ENCODE results near the gene RAD52. TPM values are rescaled to one million over a fixed set of nuclear protein-coding genes. Genes with fewer than 3 reads are reported as not detected.

Gene RAD52
- total RNA-seq, 1 experiment from 2014 or later, result 17.4 TPM

DNA sequence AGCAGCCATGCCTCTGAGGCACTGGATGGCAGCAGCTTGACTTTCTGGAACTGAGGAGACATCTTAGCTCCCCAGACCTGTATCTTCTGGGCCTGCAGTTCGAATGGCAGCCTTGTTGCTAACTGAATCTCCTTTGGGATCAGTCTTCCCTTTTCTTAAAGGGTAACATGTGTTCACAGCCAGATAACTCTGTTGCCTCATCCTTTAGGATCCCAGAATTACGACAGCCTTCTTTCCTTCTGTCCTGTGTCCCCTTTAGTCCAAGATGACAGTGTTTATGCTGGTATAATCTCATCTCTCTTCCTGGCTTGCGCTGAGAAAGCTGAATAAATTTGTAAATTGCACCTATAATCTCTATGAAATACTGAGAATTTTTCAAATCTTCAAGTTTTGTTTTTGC is 32.5 kb upstream of the RAD52 start:
- no peak for ATAC-seq
- Histone ChIP-seq H3K9ac (ENCODE audit: low read length) (no peak overlapping the region), H3K9me2 (replicated peaks; ENCODE audit: low read length) (no peaks in the 10 kb centered on the region), H3K4me3 (ENCODE audit: low read length) (no peak overlapping the region), H4K20me1 (ENCODE audit: low read length) (peaks cover 3% of the 10 kb centered on the region; the same call in 1 of the 2 replicates), H3K4me1 (ENCODE audit: insufficient read depth, low read length) (peaks cover 8% of the 10 kb centered on the region), H3K36me3 (ENCODE audit: low read depth, low read length) (no peaks in the 10 kb centered on the region), H3F3A (ENCODE audit: low read length, unreplicated experiment) (no peaks in the 10 kb centered on the region), H3K27ac (ENCODE audit: low read length) (no peak overlapping the region), H2AFZ (ENCODE audit: low read length) (no peak overlapping the region), H3K27me3 (ENCODE audit: low read length) (no peaks in the 10 kb centered on the region), H3K4me2 (ENCODE audit: low read length) (no peak overlapping the region), H3K9me3 (ENCODE audit: low read length) (no peaks in the 10 kb centered on the region), H3K79me2 (ENCODE audit: low read length) (no peaks in the 10 kb centered on the region)
- BruUV-seq (replicated peaks), result no TSS peak
- ChIA-PET POLR2A (ENCODE audit: unreplicated experiment) (interaction anchor here (0.7 kb wide), 1 partner anchor 275 kb away, joined by 4 read pairs; no protein-coding TSS in a partner anchor), CTCF (no interaction called here)
- intact Hi-C loops (cut with micrococcal nuclease), result no loop called here
- TF ChIP-seq EZH2phosphoT487 (IDR thresholded peaks at IDR 0.05; ENCODE audit: borderline replicate concordance, low read length) (no peak), EZH2 (IDR thresholded peaks at IDR 0.05; ENCODE audit: low read length, unreplicated experiment) (no peak)
- TF ChIP-seq, protein P1, sequence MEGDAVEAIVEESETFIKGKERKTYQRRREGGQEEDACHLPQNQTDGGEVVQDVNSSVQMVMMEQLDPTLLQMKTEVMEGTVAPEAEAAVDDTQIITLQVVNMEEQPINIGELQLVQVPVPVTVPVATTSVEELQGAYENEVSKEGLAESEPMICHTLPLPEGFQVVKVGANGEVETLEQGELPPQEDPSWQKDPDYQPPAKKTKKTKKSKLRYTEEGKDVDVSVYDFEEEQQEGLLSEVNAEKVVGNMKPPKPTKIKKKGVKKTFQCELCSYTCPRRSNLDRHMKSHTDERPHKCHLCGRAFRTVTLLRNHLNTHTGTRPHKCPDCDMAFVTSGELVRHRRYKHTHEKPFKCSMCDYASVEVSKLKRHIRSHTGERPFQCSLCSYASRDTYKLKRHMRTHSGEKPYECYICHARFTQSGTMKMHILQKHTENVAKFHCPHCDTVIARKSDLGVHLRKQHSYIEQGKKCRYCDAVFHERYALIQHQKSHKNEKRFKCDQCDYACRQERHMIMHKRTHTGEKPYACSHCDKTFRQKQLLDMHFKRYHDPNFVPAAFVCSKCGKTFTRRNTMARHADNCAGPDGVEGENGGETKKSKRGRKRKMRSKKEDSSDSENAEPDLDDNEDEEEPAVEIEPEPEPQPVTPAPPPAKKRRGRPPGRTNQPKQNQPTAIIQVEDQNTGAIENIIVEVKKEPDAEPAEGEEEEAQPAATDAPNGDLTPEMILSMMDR (conservative IDR thresholded peaks at IDR 0.05; ENCODE audit: low read depth, low read length), result no peak
- no peak for DNase-seq

DNA sequence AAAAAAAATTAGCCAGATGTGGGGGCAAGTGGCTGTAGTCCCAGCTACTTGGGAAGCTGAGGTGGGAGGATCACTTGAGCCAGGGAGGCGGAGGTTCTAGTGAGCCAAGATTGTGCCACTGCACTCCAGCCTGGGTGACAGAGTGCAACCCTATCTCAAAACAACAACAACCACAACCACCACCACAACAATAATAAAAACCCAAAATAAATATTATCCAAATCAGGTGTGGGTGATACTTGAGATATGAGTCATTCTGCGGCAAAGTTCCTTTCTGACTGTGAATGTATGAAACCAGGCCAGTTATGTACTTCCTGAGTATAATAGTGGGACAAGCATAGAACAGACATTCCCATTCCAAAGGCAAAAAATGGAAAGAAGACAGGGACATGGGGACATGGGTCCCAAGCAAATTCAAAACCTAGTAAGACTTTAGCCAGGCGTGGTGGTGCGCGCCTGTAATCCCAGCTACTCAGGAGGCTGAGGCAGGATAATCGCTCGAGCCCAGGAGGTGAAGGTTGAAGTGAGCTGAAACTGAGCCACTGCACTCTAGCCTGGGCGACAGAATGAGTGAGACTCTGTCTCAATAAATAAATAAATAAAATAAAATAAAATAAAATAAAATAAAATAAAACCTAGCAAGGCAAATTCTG is 31.8 kb upstream of the RAD52 start:
- Histone ChIP-seq H3K27ac (ENCODE audit: low read length) (no peak overlapping the region), H3K4me1 (ENCODE audit: insufficient read depth, low read length) (peaks cover 8% of the 10 kb centered on the region), H3K36me3 (ENCODE audit: low read depth, low read length) (no peaks in the 10 kb centered on the region), H3K79me2 (ENCODE audit: low read length) (no peaks in the 10 kb centered on the region), H3K27me3 (ENCODE audit: low read length) (no peaks in the 10 kb centered on the region), H3K9ac (ENCODE audit: low read length) (no peak overlapping the region), H3F3A (ENCODE audit: low read length, unreplicated experiment) (no peaks in the 10 kb centered on the region), H4K20me1 (ENCODE audit: low read length) (peaks cover 3% of the 10 kb centered on the region; the same call in 1 of the 2 replicates), H3K4me3 (ENCODE audit: low read length) (no peak overlapping the region), H3K9me3 (ENCODE audit: low read length) (no peaks in the 10 kb centered on the region), H2AFZ (ENCODE audit: low read length) (no peak overlapping the region), H3K9me2 (replicated peaks; ENCODE audit: low read length) (no peaks in the 10 kb centered on the region), H3K4me2 (ENCODE audit: low read length) (no peak overlapping the region)
- peak; percentile 92 for ATAC-seq
- peak; percentile 83 for DNase-seq
- CTCF ChIA-PET, result no interaction called here
- TF ChIP-seq, protein P1 (conservative IDR thresholded peaks at IDR 0.05; ENCODE audit: low read depth, low read length), result no peak
- TF ChIP-seq EZH2 (IDR thresholded peaks at IDR 0.05; ENCODE audit: low read length, unreplicated experiment), result no peak
- no peak for TF ChIP-seq EZH2phosphoT487 (IDR thresholded peaks at IDR 0.05; ENCODE audit: borderline replicate concordance, low read length)
- intact Hi-C loops (cut with micrococcal nuclease), result no loop called here
- BruUV-seq (replicated peaks), result no TSS peak
- POLR2A ChIA-PET (ENCODE audit: unreplicated experiment), result no interaction called here

DNA sequence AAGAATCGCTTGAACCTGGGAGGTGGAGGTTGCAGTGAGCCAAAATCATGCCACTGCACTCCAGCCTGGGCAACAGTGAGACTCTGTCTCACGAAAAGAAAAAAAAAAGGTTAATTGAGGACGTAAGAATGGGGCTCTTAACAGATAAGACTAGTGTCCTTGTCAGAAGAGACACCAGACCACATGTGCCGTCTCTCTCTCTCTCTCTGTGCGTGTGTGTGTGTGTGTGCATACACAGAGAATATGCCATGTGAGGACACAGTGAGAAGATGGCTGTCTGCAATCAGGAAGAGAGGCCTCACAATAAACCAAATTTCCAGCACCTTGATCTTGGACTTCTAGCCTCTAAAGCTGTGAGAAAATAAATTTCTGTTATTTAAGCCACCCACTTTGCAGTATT is 29.9 kb upstream of the RAD52 start:
- Histone ChIP-seq H3F3A (ENCODE audit: low read length, unreplicated experiment) (no peaks in the 10 kb centered on the region), H2AFZ (ENCODE audit: low read length) (no peak overlapping the region), H3K4me3 (ENCODE audit: low read length) (no peak overlapping the region), H3K4me2 (ENCODE audit: low read length) (no peak overlapping the region), H3K9me3 (ENCODE audit: low read length) (no peaks in the 10 kb centered on the region), H3K36me3 (ENCODE audit: low read depth, low read length) (no peaks in the 10 kb centered on the region), H3K9me2 (replicated peaks; ENCODE audit: low read length) (no peaks in the 10 kb centered on the region), H3K4me1 (ENCODE audit: insufficient read depth, low read length) (peaks cover 8% of the 10 kb centered on the region), H3K27ac (ENCODE audit: low read length) (no peak overlapping the region), H3K9ac (ENCODE audit: low read length) (no peak overlapping the region), H3K27me3 (ENCODE audit: low read length) (no peaks in the 10 kb centered on the region), H4K20me1 (ENCODE audit: low read length) (peaks cover 3% of the 10 kb centered on the region; the same call in 1 of the 2 replicates), H3K79me2 (ENCODE audit: low read length) (no peaks in the 10 kb centered on the region)
- no peak for DNase-seq
- ChIA-PET POLR2A (ENCODE audit: unreplicated experiment) (no interaction called here), CTCF (no interaction called here)
- intact Hi-C loops (cut with micrococcal nuclease), result no loop called here
- BruUV-seq (replicated peaks), result no TSS peak
- ATAC-seq, result no peak
- TF ChIP-seq, protein P1 (conservative IDR thresholded peaks at IDR 0.05; ENCODE audit: low read depth, low read length), result no peak
- TF ChIP-seq EZH2 (IDR thresholded peaks at IDR 0.05; ENCODE audit: low read length, unreplicated experiment) (no peak), EZH2phosphoT487 (IDR thresholded peaks at IDR 0.05; ENCODE audit: borderline replicate concordance, low read length) (no peak)
